Breast epithelium (tissue), 4 donors: ENCODE measurements around the gene FOXF1. TPM values are rescaled to one million over a fixed set of nuclear protein-coding genes. Genes with fewer than 3 reads are reported as not detected.

Experiments used
- DNase-seq, 2 donors: peaks; one replicate each; pipeline ENCODE4 v3.0.0-alpha.2; 2019; ENCODE audit warnings: low spot score in 2 of 2
- H3K27ac ChIP-seq, 2 donors: fragments of 200-600 bp; sonication (generic) in 1 of 2; one replicate each; pipeline ENCODE4 v1.5.1; 2016 to 2019; ENCODE audit warnings: mild to moderate bottlenecking in 1 of 2
- H3K27me3 ChIP-seq, 2 donors: fragments of 200-600 bp; sonication (generic) in 1 of 2; one replicate each; pipeline versions ENCODE4 v1.5.1 to v1.6.0; 2017 to 2019; ENCODE audit warnings: control low read depth in 1 of 2, mild to moderate bottlenecking in 1 of 2
- H3K36me3 ChIP-seq: fragments of 200-600 bp; one replicate; pipeline ENCODE4 v1.5.1; 2019
- H3K4me1 ChIP-seq, 2 donors: fragments of 200-600 bp; sonication (generic); one replicate each; pipeline ENCODE4 v1.5.1; 2016 to 2019; ENCODE audit warnings: control low read depth in 1 of 2
- H3K4me3 ChIP-seq, 3 donors: fragments of 200-600 bp; sonication (generic); 1 replicate in 2 of 3; 2 replicates in 1 of 3; pipeline ENCODE4 v1.5.1; 2016 to 2019; ENCODE audit warnings: mild to moderate bottlenecking in 3 of 3, moderate library complexity in 2 of 3
- H3K9me3 ChIP-seq, 2 donors: fragments of 200-600 bp; sonication (generic) in 1 of 2; one replicate each; pipeline ENCODE4 v1.5.1; 2016 to 2019; ENCODE audit warnings: control low read depth in 1 of 2
- POLR2A ChIP-seq: fragments of 450-650 bp; IDR thresholded peaks from one replicate; pipeline ENCODE4 v1.6.1; 2016; ENCODE audit warnings: antibody characterized with exemption, mild to moderate bottlenecking, moderate library complexity
- POLR2AphosphoS5 ChIP-seq, 3 donors: sonication (generic); formaldehyde crosslinking; IDR thresholded peaks; one replicate each; pipeline ENCODE4 v1.6.1; 2017; ENCODE audit warnings: antibody characterized with exemption in 3 of 3
- intact Hi-C: fragments of 100-400 bp; cut with DNase I; formaldehyde crosslinking; loops from one replicate; pipeline ENCODE4 v1.15.1; 2023; ENCODE audit warnings: low total_unique reads
- total RNA-seq, 3 donors: library from RNA; depleted of rRNA; stranded (reverse); fragments of >200 nt; gene quantifications; one replicate each; pipeline ENCODE4 v1.1.0, GENCODE V29; 2016
- TF ChIP-seq, protein P1 (sequence below), 3 donors: fragments of 450-650 bp; IDR thresholded peaks; one replicate each; pipeline ENCODE4 v1.5.1; 2016 to 2017; ENCODE audit warnings: antibody characterized with exemption in 3 of 3, mild to moderate bottlenecking in 3 of 3, moderate library complexity in 3 of 3

Gene FOXF1
- total RNA-seq, 3 donors from 2014 or later, result 0.15 to 0.66 TPM; not detected in 1

DNA sequence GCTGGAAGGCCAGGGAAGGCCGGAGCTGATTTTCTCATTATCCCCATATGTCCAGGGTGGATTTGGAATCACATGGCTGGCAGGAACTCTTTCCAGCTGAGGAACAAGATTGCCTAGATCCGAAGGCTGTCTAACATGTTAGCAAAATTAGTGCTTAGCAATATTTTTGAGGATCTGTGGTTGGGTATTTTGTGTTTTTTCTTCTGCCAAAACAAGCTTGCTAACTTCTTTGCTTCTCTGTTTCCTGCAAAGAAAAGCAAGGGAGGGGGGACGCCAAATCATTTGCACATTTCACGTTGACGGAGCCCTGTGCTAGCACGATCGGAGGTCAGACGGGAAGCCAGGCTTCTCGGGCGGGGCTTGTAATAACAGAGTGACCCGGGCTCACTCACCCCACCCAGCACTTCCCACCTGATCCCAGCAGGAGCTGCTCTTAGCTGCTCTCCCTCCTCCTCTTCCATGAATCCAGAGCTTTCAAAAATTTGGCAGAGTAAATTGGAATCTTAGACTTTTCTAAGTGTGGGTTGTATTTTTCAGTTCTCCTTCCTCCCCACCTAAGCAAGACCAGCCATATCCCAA, 33.3 kb upstream of the FOXF1 start:
- Histone ChIP-seq H3K9me3 (peaks cover 0 to 4% of the 10 kb centered on the region in 2 donors), H3K4me1 (no peaks in the 10 kb centered on the region), H3K36me3 (no peaks in the 10 kb centered on the region), H3K4me3 (no peak overlapping the region), H3K27ac (no peak overlapping the region), H3K27me3 (peaks cover 0 to 50% of the 10 kb centered on the region in 2 donors)
- intact Hi-C loops, result no loop called here
- TF ChIP-seq POLR2A, result no peak
- TF ChIP-seq, protein P1, sequence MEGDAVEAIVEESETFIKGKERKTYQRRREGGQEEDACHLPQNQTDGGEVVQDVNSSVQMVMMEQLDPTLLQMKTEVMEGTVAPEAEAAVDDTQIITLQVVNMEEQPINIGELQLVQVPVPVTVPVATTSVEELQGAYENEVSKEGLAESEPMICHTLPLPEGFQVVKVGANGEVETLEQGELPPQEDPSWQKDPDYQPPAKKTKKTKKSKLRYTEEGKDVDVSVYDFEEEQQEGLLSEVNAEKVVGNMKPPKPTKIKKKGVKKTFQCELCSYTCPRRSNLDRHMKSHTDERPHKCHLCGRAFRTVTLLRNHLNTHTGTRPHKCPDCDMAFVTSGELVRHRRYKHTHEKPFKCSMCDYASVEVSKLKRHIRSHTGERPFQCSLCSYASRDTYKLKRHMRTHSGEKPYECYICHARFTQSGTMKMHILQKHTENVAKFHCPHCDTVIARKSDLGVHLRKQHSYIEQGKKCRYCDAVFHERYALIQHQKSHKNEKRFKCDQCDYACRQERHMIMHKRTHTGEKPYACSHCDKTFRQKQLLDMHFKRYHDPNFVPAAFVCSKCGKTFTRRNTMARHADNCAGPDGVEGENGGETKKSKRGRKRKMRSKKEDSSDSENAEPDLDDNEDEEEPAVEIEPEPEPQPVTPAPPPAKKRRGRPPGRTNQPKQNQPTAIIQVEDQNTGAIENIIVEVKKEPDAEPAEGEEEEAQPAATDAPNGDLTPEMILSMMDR (IDR thresholded peaks at IDR 0.05), result no peak
- no peak for TF ChIP-seq POLR2AphosphoS5 (IDR thresholded peaks at IDR 0.05)
- no peak for DNase-seq

DNA sequence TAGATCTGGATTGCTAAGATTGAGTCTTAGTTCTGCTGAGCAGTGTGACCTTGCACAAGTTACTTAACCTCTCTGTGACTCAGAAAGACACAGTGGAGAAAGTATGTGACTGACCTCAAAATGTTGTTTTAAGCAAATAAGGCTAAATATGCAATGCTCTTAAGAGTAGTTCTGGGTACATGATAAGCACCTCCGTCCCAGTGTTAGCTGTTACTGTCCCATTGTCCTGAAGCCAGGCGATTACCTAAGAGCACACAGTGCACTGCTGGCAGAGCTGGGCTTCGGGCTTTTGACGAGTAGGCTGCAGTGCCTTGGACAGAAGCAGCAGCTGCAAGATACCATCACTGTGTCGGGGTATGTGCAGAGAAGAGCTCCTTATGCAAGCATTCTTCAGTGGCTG, 32.7 kb upstream of the FOXF1 start:
- Histone ChIP-seq H3K36me3 (no peaks in the 10 kb centered on the region), H3K4me1 (no peaks in the 10 kb centered on the region), H3K27ac (no peak overlapping the region), H3K9me3 (no peaks in the 10 kb centered on the region), H3K4me3 (no peak overlapping the region), H3K27me3 (peaks cover 0 to 48% of the 10 kb centered on the region in 2 donors)
- TF ChIP-seq POLR2A (no peak), POLR2AphosphoS5 (IDR thresholded peaks at IDR 0.05) (no peak)
- TF ChIP-seq, protein P1 (IDR thresholded peaks at IDR 0.05), result no peak
- DNase-seq, result no peak
- intact Hi-C loops, result no loop called here

DNA sequence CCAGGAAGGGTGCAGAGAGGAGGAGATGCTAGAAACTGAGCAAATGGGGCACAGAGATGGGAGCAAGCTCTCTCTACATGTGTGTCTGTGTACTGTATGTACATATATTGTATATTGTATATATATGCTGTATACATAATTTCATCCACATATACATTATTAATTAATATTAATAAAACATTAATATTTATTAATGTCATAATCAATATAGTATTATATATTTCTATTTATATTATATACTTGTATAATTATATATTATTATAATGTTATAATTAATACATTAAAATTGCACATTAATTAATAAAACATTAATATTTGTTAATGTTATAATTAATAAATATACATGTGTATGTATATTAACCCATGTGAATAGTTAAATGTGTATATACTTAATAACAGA, 31.5 kb upstream of the FOXF1 start:
- Histone ChIP-seq H3K36me3 (no peaks in the 10 kb centered on the region), H3K27me3 (peaks cover 0 to 47% of the 10 kb centered on the region in 2 donors), H3K4me1 (no peaks in the 10 kb centered on the region), H3K27ac (no peak overlapping the region), H3K4me3 (no peak overlapping the region), H3K9me3 (peaks cover 2 to 4% of the 10 kb centered on the region in 2 donors)
- DNase-seq, result no peak
- intact Hi-C loops, result no loop called here
- TF ChIP-seq POLR2AphosphoS5 (IDR thresholded peaks at IDR 0.05) (no peak), POLR2A (no peak)
- TF ChIP-seq, protein P1 (IDR thresholded peaks at IDR 0.05), result no peak

DNA sequence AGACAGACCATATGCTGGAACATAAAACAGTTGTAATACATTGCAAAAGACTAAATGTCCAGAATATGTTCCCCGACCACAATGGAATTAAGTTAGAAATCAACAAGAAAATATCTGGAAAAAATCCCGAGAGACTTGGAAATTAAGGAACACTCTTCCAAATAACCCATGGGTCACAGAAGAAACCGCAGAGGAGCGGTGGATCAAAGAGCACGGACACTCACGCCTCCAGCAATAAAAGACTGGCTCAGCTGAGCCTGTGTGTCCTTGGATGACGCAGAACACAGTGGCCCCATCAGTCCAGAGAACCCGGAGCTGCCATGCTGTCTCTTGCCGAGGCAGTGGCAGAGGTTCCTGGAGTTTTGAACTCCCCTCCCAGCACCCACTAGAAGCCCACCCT, 30.9 kb upstream of the FOXF1 start:
- TF ChIP-seq POLR2AphosphoS5 (IDR thresholded peaks at IDR 0.05), result no peak
- no peak for TF ChIP-seq POLR2A
- TF ChIP-seq, protein P1 (IDR thresholded peaks at IDR 0.05), result no peak
- H3K36me3 ChIP-seq, result no peaks in the 10 kb centered on the region
- H3K27ac ChIP-seq, result no peak overlapping the region
- H3K9me3 ChIP-seq, result peaks cover 8 to 10% of the 10 kb centered on the region in 2 donors
- no peak overlapping the region for H3K4me3 ChIP-seq
- H3K4me1 ChIP-seq, result no peaks in the 10 kb centered on the region
- intact Hi-C loops, result no loop called here
- peaks cover 0 to 53% of the 10 kb centered on the region in 2 donors for H3K27me3 ChIP-seq
- peak in 1 of 2 donors; percentile 17 for DNase-seq

DNA sequence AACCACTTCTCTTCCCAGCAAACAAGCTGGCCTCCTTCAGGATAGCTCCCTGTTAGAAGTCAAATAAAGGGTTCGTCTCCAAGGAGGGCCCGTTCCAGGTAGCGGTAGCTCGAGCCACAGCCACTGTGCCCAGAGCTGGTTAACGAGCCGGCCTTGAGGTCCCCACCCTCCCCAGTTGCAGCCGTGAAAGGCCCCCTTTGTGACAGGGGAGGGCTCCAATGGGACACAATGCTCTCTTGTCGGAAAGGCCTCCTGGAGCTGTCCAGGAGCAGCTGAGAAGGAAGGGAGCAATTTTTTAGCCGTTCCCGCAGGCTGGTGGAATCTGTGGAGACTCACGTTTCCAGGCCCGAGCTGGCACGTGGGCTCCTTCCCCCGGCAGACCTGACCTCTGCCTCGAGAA, 29.9 kb upstream of the FOXF1 start:
- Histone ChIP-seq H3K36me3 (no peaks in the 10 kb centered on the region), H3K27me3 (peaks cover 0 to 56% of the 10 kb centered on the region in 2 donors), H3K27ac (no peak overlapping the region), H3K9me3 (peaks cover 12 to 18% of the 10 kb centered on the region in 2 donors), H3K4me1 (no peaks in the 10 kb centered on the region), H3K4me3 (no peak overlapping the region)
- intact Hi-C loops, result no loop called here
- DNase-seq, result no peak
- TF ChIP-seq, protein P1 (IDR thresholded peaks at IDR 0.05), result no peak
- no peak for TF ChIP-seq POLR2AphosphoS5 (IDR thresholded peaks at IDR 0.05)
- TF ChIP-seq POLR2A, result no peak
